GM21529 (cell line): ENCODE results near the gene FARSB.

Experiments used
- ATAC-seq: cut with Tn5 transposase; IDR thresholded peaks from one replicate; pipeline ENCODE4 v1.9.1; 2021; ENCODE audit not compliant: unreplicated experiment

FARSB gene

DNA sequence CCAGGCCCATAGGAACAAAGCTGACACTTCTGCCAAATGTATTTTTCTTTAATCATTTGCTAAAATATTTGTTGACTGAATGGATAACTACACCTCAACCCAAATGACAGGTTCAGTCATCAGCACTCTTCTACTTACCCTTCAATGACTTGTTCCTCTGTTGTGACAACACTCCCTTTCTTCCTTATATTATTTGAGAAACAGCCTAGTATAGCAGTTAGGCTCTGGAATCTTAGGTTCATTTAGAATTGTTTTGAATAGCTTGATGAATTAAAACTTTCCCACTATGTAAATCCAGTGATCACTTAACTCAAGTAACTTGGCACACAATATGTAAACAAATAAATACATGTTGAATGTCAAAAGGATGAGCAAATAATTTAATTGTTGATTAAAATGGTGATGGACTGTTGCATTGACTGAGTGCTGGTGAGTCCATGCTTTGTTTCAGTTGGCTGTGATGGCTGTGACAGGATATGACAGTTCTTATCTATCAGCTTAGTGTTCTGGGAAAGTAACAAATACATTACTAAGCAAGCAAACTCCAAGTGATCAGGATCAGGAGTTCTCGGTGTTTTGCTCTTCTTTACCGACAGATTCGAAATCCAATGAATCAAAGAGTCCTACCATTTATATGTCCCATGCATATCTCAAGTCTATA is 12.7 kb upstream of the FARSB start:
- no peak for ATAC-seq

DNA sequence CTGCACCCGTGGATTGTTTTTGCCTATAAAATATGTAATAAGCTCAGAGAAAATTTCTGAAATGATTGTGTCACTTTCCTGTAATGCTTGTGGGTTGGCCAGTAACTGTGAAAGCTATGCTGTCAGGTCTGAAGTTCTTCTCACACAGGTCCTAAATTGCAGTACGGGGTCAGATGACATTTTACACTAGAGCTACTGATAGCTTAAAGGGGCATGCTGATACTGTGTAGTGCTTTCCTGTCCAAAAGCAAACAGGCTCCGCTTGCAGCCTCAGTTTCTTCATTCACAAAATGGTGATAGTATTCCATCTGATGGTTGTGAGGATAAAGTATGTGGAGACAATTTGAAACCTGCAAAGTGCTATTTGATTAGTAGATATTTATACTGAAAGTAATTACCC is 7.6 kb upstream of the FARSB start:
- ATAC-seq: no peak

DNA sequence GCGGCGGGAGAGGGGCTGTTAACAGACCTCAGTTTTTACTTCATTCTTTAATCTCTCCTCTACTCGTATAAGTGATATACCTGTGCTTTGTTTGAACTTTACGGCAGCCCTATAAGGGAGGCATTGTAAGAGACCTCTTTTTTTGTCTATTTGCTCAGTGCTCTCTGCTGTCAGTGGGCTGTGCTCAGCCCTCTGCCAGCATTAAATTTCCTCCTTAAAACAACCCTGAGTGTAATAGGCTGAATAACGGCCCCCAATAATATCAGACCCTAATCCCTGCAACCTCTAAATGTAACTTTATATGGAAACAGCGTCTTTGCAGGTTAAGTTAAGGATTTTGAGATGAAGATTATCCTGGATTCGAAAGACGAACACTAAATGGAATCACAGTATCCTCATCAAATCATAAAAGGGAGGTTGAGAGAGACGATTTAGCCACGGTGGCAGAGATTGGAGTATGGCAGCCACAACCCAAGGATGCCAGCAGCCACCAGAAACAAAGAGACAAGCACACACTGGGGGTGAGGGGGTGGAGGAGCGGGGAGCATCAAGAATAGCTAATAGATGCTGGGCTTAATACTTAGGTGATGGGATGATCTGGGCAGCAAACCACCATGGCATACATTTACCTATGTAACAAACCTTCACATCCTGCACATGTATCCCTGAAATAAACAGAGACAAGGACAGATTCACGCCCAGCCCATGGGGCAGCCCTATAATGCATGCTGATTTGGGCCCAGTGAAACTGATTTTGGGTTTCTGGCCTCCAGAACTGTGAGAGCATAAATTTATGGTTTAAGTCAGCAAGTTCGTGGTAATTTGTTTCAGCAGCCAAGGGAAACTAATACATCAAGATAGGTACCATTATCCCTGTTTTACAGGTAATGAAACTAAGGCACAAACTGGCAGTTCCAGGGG is 894 bp upstream of the FARSB start:
- ATAC-seq: peak; percentile 27

DNA sequence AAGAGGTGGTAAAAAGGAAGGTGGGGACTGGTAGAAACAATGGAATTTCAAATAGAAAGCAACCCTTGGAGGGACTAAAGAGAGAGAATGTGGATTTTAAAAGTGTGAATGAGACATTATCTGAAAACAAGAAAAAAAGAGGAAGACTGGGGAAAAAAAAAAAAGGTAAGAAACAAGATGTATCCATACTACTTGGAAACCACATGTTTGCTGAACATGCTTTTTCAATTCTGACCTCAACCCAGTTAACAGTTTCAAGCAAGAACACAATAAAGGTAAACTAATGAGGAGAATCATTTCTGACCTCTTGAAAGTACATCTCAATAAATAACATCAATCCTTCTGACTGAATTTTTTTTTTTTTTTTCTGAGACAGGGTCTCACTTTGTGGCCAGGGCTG is 2.6 kb downstream of the FARSB start:
- ATAC-seq: no peak

DNA sequence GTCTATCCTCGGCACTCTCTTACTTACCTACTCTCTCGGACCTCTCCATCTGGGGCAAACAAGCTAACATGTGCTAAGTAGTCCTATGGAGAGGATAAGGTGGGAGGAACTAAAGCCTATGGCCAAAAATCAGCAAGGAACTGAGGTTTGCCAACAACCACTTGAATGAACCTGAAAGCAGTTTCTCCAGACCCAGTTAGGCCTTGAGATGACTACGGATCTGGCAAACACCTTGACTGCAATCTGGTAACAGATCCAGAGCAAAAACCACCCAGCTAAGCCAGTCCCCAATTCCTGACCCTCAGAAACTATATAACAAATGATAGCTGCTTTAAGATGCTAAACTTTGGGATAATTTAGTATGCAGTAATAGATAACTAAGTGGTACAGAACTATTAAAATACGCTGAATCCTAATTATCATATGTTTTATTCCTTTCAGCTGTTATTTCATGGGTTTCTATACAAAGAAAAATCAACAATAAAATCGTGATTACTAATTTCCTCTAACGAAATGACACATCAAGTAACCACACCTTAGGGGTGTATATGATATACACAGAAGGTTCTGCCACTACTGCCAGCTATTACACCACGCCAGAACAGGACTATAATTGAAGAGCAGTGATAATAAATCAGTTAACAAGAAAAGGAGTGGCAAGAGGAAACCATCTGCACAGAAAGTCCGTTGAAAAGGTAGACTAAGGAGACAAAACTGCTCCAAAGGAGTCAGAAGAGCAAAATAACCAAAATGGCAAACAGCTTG is 3.2 kb downstream of the FARSB start:
- ATAC-seq: no peak

DNA sequence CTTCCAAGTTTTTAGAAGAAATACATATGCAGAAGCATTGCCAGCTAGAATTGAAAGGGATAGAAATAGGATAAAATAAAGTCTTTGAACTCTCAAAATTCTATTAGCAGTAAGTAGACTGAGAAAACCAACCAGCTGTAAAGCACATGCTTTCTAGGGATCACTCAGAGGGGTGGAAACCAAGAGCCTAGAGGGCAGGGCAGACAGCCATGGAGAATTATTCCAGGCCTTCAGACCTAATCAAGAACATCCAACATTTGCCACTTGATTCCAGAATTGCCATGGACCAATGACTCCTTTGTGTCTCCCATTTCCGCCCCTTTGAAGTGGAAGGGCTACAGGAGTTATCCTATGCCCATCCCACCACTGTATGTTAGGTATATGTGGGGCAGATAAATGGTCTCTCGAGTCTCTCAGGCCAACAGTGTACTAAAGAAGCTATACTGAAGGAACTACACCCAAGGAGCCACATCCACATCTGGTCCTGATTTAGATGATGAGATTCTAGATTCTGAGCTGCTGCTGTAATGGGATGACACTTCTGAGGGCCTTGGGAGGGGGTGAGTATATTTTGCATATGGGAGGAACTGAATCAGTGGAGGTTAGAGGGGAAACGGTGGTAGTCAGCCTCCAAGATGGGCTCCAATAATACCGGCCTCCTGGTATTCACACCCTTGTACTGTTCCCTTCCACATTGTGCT is 4.0 kb downstream of the FARSB start:
- no peak for ATAC-seq

DNA sequence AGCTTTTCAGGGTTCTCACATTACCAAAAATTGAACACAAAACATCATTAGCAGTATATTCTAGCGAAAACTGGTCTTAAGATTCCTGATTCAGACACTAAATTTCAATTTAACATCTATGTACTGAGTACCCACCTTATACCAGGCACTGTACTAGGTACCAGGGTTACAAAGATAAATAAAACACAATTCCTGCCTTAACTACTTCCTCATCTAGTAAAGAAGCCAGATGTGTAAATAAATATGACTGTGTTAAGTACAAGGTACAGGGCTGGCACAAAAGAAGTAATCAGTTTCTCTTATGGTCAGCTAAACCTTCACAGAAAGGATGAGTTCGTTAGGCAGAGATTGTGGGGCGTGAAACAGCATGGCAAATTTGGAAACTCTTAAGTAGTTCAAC is 6.1 kb downstream of the FARSB start:
- no peak for ATAC-seq

DNA sequence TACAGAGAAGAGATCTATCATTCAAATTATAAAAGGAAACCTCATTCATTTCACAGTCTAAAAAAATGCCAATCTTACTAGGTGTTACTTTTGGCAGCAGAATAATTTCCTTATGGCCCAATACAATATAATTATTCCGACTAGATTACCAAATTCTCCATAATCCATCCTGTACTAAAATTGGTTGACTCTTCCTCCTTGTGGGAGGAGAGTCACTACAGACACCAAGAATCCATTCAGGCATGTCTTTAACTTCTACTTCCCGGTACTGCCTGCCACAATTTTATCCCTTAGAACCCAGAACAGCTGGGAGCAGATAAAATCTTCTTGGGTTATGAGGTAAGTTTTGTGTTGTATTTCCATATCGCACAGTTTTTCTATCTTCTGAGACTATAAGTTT is 9.9 kb downstream of the FARSB start:
- no peak for ATAC-seq

DNA sequence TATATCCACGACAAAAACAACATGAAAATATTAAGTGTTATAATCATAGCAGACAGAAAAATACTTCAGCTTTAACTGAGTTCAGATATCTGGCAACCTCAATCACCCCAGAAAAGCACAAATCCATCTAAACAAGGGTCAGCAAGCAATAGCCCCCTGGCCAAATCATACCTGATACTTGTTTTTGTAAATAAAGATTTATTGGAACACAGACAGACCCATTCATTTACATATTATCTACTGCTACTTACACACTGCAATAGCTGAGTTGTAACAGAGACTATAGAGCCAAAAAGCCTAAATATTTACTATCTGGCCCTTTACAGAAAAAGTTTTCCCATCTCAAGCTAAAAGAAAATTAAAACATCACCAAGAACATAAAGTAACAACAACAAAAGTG is 12.8 kb downstream of the FARSB start:
- ATAC-seq: no peak

DNA sequence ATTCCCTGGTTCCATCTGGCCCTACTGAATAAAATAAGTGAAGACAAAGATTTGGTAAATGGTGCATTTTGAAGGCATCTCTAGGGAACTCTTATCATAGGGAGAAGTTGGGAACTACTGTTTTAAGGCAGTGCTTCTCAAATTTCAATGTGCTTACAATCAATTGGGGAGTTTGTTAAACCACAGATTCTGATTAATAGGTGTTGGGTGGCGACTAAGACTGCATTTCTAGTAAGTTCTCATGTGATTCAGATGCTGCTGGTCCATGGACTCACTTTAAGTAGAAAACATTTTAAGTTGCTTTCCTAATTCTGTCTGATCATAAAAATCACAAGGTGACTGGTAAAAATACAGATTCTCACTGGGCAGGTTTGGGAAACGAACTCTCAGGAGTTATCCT is 14.6 kb downstream of the FARSB start:
- ATAC-seq: no peak

DNA sequence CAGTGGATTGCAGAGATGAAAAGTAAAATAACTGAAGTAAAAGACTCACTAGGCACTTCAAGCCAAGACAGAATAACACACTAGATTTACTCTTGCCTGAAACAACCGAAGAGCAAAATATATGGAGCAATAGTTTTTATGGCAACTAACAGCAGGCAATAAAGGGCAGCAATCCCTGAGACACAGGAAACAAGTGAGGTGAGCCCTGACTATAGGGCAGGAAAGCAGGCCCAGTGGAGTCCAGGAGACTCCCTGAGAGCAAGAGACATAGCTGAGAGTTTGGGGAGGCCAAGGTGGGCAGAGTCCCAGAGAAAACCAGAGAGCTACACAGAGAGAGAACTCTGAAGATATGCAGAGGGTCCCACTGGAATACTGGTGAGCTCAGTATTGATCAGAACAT is 18.8 kb downstream of the FARSB start:
- ATAC-seq: no peak

DNA sequence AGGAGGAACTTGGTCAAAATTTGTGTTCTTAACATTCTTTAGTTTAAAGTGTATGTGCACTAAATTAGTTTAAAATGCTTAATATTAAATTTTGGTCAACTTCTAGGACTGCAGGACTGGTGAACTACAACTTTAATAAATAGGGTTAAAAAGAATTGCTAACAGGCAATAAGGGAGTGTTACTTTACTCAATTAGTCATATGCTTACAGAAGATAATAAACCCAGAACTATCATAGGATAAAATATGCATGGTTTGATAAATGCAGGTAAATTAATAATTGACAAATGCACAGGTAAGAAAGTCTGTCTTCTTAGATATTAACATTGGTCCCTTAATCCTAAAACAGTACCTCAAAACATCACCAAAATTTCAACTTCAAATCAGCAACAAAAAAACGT is 20.6 kb downstream of the FARSB start:
- no peak for ATAC-seq

DNA sequence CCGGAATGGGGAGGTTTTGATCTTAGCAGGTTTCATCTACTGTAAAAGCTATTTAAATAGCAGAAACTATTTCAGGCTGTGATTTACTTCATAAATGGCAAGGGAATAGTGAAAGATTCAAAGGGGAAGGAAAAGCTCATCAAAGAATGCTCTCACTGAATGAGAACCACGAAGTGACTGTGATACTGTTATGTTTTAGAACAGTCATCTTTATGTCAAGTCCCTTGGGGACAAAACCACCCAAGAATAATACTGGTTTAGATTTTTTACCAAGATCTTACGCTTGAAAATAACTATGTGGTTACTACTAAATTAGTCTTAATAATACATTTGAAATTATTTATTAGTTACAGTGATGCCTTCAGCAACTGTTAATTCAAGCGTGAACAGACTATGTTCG is 28.1 kb downstream of the FARSB start:
- no peak for ATAC-seq

DNA sequence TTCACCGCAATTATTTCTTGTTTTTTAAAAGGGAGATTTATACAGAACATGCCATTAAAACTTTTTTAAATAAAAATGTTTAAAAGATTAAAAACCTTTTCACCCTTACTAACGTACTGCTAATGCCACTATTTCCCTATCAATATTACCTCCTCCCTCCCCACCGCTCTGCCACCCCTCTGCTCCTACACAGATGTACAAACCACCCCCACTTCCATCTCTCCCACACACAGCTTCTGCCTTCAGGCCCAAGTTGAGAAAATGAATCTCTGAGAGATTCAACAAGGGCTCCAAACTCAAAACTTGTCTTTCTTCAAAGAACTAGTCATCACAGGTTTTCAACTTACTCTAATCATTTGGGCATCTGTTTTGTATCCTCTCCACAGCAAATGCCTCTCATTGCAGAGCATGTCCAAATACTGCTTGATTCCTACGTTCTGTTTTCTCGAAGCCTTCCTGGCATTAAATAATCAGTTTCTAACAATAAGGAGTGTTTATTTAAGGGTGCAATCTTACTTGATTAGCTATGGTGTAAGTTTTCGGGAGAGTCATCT is 32.1 kb downstream of the FARSB start:
- no peak for ATAC-seq

DNA sequence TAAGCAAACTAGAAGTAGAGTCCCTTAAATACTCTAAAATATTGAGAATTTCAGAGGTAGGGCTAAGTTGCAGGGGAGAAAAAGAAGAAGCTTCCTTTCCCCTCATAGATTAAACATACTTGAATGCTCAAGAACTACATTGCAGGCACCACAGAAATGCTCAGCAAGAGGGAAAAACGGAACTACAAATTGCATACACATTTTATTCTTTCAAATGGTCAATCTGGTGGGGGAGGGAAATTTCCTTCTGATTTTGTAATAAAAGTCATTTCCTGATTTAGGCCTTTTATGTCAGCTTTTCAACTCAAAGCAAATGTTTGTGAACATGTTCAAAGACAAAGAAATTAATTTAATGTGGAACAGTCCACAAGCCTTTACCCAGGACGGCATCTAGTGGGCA is 33.0 kb downstream of the FARSB start:
- no peak for ATAC-seq

DNA sequence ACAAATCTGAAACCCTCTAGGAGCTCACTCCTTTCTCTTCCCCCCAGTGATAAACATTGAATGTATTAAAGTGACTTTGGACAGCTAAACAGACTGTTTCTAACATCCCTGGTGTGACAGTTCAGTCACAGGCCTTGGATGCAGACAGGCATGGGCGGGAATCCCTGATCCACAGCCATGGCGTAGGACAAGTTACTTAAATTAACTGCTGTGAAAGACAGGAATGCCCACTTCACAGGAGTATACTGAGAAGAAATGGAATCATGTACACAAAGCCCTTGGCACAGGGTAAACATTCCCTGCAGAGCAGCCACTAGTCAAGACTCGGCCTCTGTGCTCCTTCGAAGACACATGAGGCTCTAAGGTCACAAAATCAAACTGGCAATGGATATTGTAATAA is 34.0 kb downstream of the FARSB start:
- no peak for ATAC-seq

DNA sequence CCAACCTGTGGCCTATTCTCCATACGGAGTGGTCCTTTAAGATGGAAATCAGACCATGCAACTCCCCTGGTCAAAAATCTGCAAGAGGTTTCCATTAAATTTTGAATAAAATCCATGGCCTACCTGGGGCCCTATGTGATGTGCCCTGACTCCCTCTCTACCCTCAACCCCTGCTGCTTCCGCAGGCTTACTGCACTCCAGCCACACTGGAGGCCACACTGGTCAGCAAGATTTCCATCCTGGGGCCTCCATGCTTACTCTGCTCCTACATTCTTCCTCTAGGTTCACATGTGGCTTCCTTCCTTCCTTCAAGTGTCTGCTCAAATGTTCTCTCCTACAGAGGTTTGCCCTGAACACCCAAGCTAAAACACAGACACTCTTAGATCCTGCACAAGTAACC is 40.6 kb downstream of the FARSB start:
- no peak for ATAC-seq

DNA sequence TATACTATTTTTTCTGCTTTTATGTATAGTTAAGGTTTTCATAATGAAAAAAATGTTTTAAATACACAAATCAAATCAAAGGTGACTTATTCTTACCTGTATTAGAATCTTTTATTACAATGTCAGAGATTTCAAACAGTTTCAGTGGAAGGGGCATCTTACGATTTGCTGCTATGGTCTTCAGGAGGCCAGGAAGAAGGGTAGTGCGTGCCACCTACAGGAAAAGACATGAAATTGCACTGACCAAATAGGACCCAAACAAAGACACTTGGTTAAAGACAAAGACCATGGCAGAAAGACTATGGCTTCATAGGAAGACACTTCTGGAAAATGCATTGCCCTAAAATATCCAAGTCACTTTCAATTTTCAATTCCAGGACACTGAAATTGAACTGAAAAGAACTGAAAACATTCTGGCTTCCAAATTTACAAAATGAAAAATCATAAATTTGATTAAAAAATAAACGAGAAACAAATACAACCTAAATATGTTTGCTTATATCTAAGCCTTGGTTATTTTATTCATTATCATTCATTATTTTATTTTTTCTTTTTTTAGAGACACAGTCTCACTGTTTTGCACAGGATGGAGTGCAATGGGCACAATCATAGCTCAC is 42.1 kb downstream of the FARSB start:
- peak; percentile 95 for ATAC-seq

DNA sequence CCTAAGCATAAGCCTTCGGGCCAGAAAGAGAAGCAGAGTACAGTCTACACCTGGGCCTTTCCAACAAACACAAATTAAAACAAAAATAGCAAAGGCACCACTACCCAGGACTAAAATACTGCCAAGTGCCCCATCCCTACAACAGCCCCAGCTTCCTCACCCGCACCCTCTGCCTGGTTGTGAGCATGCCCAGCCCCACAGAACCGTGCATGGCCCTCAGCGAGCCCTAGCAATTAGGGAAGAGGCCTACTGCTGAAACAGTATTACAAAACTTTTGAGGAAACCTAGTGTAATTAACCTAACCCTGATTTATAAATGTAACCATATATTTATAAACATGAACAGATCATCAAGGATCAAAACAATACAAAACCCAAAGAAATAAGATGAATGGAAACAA is 44.2 kb downstream of the FARSB start:
- no peak for ATAC-seq

DNA sequence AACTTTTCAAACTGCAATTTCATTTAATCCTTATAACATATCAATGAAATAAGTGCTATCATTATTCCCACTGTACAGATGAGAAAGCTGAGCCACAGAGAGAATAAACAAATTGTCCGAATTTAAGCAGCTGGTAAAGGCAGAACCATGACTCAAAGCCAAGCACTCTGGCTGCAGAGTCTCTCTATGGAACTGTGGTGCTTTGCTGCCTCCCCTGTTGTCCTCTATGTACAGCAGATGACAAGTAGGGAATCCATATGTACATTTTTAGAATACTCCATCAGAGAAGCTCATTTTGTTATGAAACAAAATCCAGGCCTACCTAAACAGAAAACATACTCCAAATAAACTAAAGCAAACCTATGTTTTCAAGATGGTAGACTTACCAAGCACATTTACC is 45.1 kb downstream of the FARSB start:
- ATAC-seq: no peak

DNA sequence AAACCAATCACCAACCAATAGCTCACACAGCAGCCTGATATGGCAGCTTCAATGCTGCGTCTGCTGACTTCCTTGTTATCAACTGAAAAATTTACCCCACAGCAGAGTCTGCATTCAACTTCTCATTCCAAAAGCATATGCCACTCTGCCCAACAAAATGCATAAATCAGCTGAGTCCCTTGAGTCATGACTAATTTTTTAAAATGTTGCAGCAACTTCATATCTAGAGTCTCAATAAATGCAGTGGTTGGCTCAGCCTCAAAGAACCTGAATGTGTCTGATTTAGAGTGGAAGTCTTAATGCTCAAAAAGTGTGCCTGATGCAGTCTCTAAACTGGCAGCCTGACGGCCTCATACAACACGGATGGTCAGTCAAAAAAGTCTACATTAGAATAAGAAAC is 46.5 kb downstream of the FARSB start:
- ATAC-seq: no peak
